Upper lobe of left lung (tissue), 4 donors: ENCODE measurements around the gene RUBCN.
"Not testable (repeated sequence)": the region's sequence is repeated elsewhere in the genome, so short reads cannot be mapped to it uniquely, and the experiment has no call there.

Source experiments
- CTCF ChIP-seq, 6 experiments: fragments of 450-650 bp in 4 of 6; fragments of 200-600 bp in 2 of 6; sonication (generic) in 2 of 6; IDR thresholded peaks; one replicate each; pipeline ENCODE4 v1.5.1; 2016 to 2019; ENCODE audit warnings: antibody characterized with exemption in 6 of 6
- EP300 ChIP-seq, 4 donors: sonication (generic); formaldehyde crosslinking; IDR thresholded peaks; one replicate each; pipeline ENCODE4 v1.5.1; 2017; ENCODE audit warnings: antibody characterized with exemption in 4 of 4, control low read depth in 2 of 4
- POLR2A ChIP-seq, 4 donors: fragments of 450-650 bp; IDR thresholded peaks; one replicate each; pipeline ENCODE4 v1.5.1; 2016 to 2017; ENCODE audit warnings: antibody characterized with exemption in 4 of 4, mild to moderate bottlenecking in 2 of 4
- POLR2AphosphoS5 ChIP-seq, 2 donors: sonication (generic); formaldehyde crosslinking; IDR thresholded peaks; one replicate each; pipeline ENCODE4 v1.5.1; 2017; ENCODE audit warnings: antibody characterized with exemption in 2 of 2

- TF ChIP-seq POLR2A, CTCF, EP300, POLR2AphosphoS5 (IDR thresholded peaks at IDR 0.05): not testable (repeated sequence)
Observed at GRCh38 chr3:197656129-197656528, 80.6 kb downstream of the RUBCN start.
